Measurements from ENCODE around the gene NDST1.

GRCh38 chr5:150599917-150600511 is 92.1 kb downstream of the NDST1 start:
- no peak for TF ChIP-seq ELF4 (IDR thresholded peaks at IDR 0.05)
- TF ChIP-seq SP1 (IDR thresholded peaks at IDR 0.05) = no peak
- TF ChIP-seq NFRKB (IDR thresholded peaks at IDR 0.05) = no peak
- no peak for TF ChIP-seq SUZ12 (IDR thresholded peaks at IDR 0.05)
- no peak for TF ChIP-seq PKNOX1 (IDR thresholded peaks at IDR 0.05)

Measured in HEK293T (cell line).